DOHH2 (cell line): Measurements from ENCODE around the gene CCDC170.

Experiments
- CTCF ChIP-seq: fragments of 200-600 bp; sonication (generic); IDR thresholded peaks from one replicate; pipeline ENCODE4 v1.5.1; 2014; ENCODE audit warnings: antibody characterized with exemption, mild to moderate bottlenecking, low read depth, low read length; ENCODE audit not compliant: poor library complexity, severe bottlenecking
- EZH2phosphoT487 ChIP-seq: fragments of 200-600 bp; sonication (generic); IDR thresholded peaks from 2 replicates; pipeline ENCODE4 v1.6.1; 2017; ENCODE audit warnings: borderline replicate concordance, mild to moderate bottlenecking, antibody characterized with exemption, low read length, moderate library complexity, mixed read lengths

GRCh38 chr6:151589667-151590066, 95.8 kb downstream of the CCDC170 start:
- TF ChIP-seq CTCF (no peak), EZH2phosphoT487 (no peak)
